ENCODE measurements around the gene ZSCAN21.

- TF ChIP-seq POLR2AphosphoS5 (IDR thresholded peaks at IDR 0.05; ENCODE audit: low read depth, low read length) (no peak), SIN3A (IDR thresholded peaks at IDR 0.05; ENCODE audit: borderline replicate concordance, insufficient read depth, low read length) (no peak), TAF1 (IDR thresholded peaks at IDR 0.05; ENCODE audit: borderline replicate concordance, insufficient read depth, low read length) (no peak), REST (IDR thresholded peaks at IDR 0.05; ENCODE audit: insufficient read depth in 1 of 2, low read depth in 2 of 2, low read length in 2 of 2) (no peak), FOXP2 (optimal IDR thresholded peaks at IDR 0.05; ENCODE audit: borderline replicate concordance, extremely low read depth, extremely low read length, insufficient read depth) (no peak)
Measured at GRCh38 chr7:100010901-100011300, 38.7 kb upstream of the ZSCAN21 start.

Measured in PFSK-1 (cell line).